ENCODE measurements around the gene CST3. TPM values are rescaled to one million over a fixed set of nuclear protein-coding genes. Genes with fewer than 3 reads are reported as not detected.

CST3 gene
- total RNA-seq, 1 donor from 2014 or later = 50.1 TPM

GRCh38 chr20:23646106-23646873 lies 8.5 kb upstream of the CST3 start:
- Histone ChIP-seq H3K4me3 (ENCODE audit: low read length in 3 of 3) (no peak overlapping the region), H3K9ac (ENCODE audit: low read depth in 1 of 3, low read length in 3 of 3) (no peak overlapping the region), H3K27ac (ENCODE audit: low read depth, low read length) (no peak overlapping the region), H3K4me1 (ENCODE audit: control insufficient read depth in 3 of 3, insufficient read depth in 3 of 3, low read length in 3 of 3) (peaks cover 18 to 27% (median 19%) of the 10 kb centered on the region in 3 donors), H3K9me3 (ENCODE audit: control insufficient read depth in 3 of 3, low read length in 3 of 3) (no peaks in the 10 kb centered on the region), H3K36me3 (ENCODE audit: control insufficient read depth in 3 of 3, insufficient read depth in 3 of 3, low read length in 3 of 3) (no peaks in the 10 kb centered on the region), H3K27me3 (ENCODE audit: control insufficient read depth in 3 of 3, insufficient read depth in 3 of 3, low read length in 3 of 3) (no peaks in the 10 kb centered on the region)

DNA sequence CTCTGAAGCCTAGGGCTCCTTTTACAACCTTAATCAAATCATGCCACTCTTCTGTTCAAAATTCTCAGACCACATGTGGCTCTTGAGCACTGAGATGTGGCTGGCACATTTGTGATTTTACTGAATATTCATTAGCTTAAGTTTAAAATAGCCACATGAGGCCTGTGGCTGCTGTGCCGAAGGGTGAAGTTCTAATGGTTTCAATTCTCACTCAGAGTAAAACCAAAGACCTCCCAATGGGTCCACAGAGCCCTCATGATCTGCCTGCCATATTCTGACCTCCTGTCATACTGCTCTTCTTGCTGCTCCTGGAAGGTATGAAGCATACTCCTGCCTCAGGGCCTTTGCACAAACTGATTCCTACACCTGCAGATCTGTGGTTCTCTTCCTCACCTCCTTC lies 7.8 kb upstream of the CST3 start:
- H3K27me3 ChIP-seq (ENCODE audit: control insufficient read depth in 3 of 3, insufficient read depth in 3 of 3, low read length in 3 of 3) = no peaks in the 10 kb centered on the region
- H3K4me1 ChIP-seq (ENCODE audit: control insufficient read depth in 3 of 3, insufficient read depth in 3 of 3, low read length in 3 of 3) = peaks cover 25 to 34% (median 26%) of the 10 kb centered on the region in 3 donors
- no peak overlapping the region for H3K9ac ChIP-seq (ENCODE audit: low read depth in 1 of 3, low read length in 3 of 3)
- H3K4me3 ChIP-seq (ENCODE audit: low read length in 3 of 3) = no peak overlapping the region
- H3K9me3 ChIP-seq (ENCODE audit: control insufficient read depth in 3 of 3, low read length in 3 of 3) = no peaks in the 10 kb centered on the region
- H3K27ac ChIP-seq (ENCODE audit: low read depth, low read length) = no peak overlapping the region
- no peaks in the 10 kb centered on the region for H3K36me3 ChIP-seq (ENCODE audit: control insufficient read depth in 3 of 3, insufficient read depth in 3 of 3, low read length in 3 of 3)

DNA sequence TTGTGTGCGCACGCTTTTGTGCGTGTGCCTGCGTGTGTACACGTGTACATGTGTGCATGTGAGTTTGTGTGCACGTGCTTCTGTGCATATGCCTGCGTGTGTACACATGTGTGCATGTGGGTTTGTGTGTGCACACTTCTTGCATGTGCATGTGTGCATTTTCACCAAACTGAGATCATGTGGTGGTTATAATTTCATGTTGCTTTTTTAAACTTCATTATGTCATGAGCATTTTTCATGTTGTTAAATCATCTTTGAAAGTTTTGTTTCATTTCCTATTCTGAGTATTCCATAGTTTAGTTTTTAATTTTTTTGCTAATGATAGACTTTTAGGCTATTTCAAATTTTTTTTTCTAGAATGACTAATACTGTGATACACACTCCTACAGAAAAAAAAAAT lies 6.4 kb upstream of the CST3 start:
- no peaks in the 10 kb centered on the region for H3K36me3 ChIP-seq (ENCODE audit: control insufficient read depth in 3 of 3, insufficient read depth in 3 of 3, low read length in 3 of 3)
- H3K9ac ChIP-seq (ENCODE audit: low read depth in 1 of 3, low read length in 3 of 3) = no peak overlapping the region
- no peak overlapping the region for H3K4me3 ChIP-seq (ENCODE audit: low read length in 3 of 3)
- H3K4me1 ChIP-seq (ENCODE audit: control insufficient read depth in 3 of 3, insufficient read depth in 3 of 3, low read length in 3 of 3) = peaks cover 31 to 47% (median 36%) of the 10 kb centered on the region in 3 donors
- H3K27ac ChIP-seq (ENCODE audit: low read depth, low read length) = no peak overlapping the region
- H3K9me3 ChIP-seq (ENCODE audit: control insufficient read depth in 3 of 3, low read length in 3 of 3) = no peaks in the 10 kb centered on the region
- no peaks in the 10 kb centered on the region for H3K27me3 ChIP-seq (ENCODE audit: control insufficient read depth in 3 of 3, insufficient read depth in 3 of 3, low read length in 3 of 3)

- Histone ChIP-seq H3K27me3 (ENCODE audit: control insufficient read depth in 3 of 3, insufficient read depth in 3 of 3, low read length in 3 of 3) (no peaks in the 10 kb centered on the region), H3K4me3 (ENCODE audit: low read length in 3 of 3) (no peak overlapping the region), H3K27ac (ENCODE audit: low read depth, low read length) (no peak overlapping the region), H3K9me3 (ENCODE audit: control insufficient read depth in 3 of 3, low read length in 3 of 3) (no peaks in the 10 kb centered on the region), H3K9ac (ENCODE audit: low read depth in 1 of 3, low read length in 3 of 3) (no peak overlapping the region), H3K36me3 (ENCODE audit: control insufficient read depth in 3 of 3, insufficient read depth in 3 of 3, low read length in 3 of 3) (no peaks in the 10 kb centered on the region), H3K4me1 (ENCODE audit: control insufficient read depth in 3 of 3, insufficient read depth in 3 of 3, low read length in 3 of 3) (peaks cover 31 to 47% (median 38%) of the 10 kb centered on the region in 3 donors)
Observed at GRCh38 chr20:23643659-23644058, 5.9 kb upstream of the CST3 start.

- Histone ChIP-seq H3K4me3 (ENCODE audit: low read length in 3 of 3) (peak overlapping the region in 2 of 3 donors; percentile 0 to 14), H3K4me1 (ENCODE audit: control insufficient read depth in 3 of 3, insufficient read depth in 3 of 3, low read length in 3 of 3) (peaks cover 31 to 47% (median 39%) of the 10 kb centered on the region in 3 donors), H3K9ac (ENCODE audit: low read depth in 1 of 3, low read length in 3 of 3) (peak overlapping the region; percentile 10 to 77 (median 68)), H3K36me3 (ENCODE audit: control insufficient read depth in 3 of 3, insufficient read depth in 3 of 3, low read length in 3 of 3) (no peaks in the 10 kb centered on the region), H3K9me3 (ENCODE audit: control insufficient read depth in 3 of 3, low read length in 3 of 3) (no peaks in the 10 kb centered on the region), H3K27me3 (ENCODE audit: control insufficient read depth in 3 of 3, insufficient read depth in 3 of 3, low read length in 3 of 3) (no peaks in the 10 kb centered on the region), H3K27ac (ENCODE audit: low read depth, low read length) (peak overlapping the region; percentile 63)
Observed at GRCh38 chr20:23641936-23642751, 4.4 kb upstream of the CST3 start.

DNA sequence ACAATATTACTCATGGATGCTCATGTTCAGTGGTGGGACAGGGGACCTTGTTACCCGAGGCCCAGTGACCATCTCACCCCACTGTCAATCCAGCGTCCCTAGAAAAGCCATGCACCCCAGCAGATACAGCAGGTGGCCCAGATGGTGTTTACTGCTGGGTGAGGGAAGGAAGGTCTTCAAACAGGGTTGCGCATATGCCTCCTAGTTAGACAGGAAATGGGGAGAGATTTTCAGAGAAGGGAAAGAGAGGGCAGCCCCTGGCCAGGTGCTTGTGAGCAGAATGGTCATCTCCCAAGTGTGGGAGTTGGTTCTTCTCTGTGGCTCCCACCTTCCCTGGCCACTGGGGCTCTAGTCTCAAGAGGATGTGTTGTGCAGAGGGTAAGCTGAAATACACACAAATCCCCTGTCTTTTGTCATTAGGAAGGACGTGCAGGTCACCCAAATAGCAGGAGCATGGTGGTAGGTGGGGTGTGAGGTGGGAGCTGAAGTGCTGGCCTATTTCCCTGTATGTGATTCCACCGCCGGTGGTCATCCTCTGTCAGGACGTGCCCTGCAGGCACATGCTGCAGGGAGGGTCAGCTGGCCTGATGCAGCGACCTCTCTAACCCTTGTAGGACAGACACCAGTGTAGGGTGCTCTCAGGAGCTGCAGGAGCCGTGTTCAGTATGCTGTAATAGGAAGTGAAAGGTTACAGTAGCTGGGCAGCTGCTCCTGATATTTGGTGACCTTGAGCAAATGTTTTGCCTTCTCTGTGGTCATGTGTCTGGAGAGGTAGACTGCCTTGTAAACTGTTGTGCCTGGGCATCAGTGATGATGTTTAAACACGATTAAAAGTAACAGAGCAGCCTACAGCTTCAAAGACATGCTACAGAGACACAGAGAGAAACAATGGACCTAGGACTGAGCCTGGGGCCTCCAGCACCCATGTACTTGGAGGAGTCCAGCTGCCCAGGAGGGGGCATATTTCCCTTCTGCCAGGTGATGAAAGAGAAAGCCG lies 3.2 kb upstream of the CST3 start:
- no peaks in the 10 kb centered on the region for H3K9me3 ChIP-seq (ENCODE audit: control insufficient read depth in 3 of 3, low read length in 3 of 3)
- peaks cover 0 to 2% (median 0%) of the 10 kb centered on the region in 3 donors for H3K36me3 ChIP-seq (ENCODE audit: control insufficient read depth in 3 of 3, insufficient read depth in 3 of 3, low read length in 3 of 3)
- H3K9ac ChIP-seq (ENCODE audit: low read depth in 1 of 3, low read length in 3 of 3) = peak overlapping the region in 2 of 3 donors; percentile 9 to 77
- peaks cover 40 to 57% (median 48%) of the 10 kb centered on the region in 3 donors for H3K4me1 ChIP-seq (ENCODE audit: control insufficient read depth in 3 of 3, insufficient read depth in 3 of 3, low read length in 3 of 3)
- H3K4me3 ChIP-seq (ENCODE audit: low read length in 3 of 3) = peak overlapping the region in 2 of 3 donors; percentile 25 to 54
- no peaks in the 10 kb centered on the region for H3K27me3 ChIP-seq (ENCODE audit: control insufficient read depth in 3 of 3, insufficient read depth in 3 of 3, low read length in 3 of 3)
- peak overlapping the region; percentile 63 for H3K27ac ChIP-seq (ENCODE audit: low read depth, low read length)

- Histone ChIP-seq H3K27ac (ENCODE audit: low read depth, low read length) (no peak overlapping the region), H3K36me3 (ENCODE audit: control insufficient read depth in 3 of 3, insufficient read depth in 3 of 3, low read length in 3 of 3) (peaks cover 0 to 2% (median 0%) of the 10 kb centered on the region in 3 donors), H3K4me3 (ENCODE audit: low read length in 3 of 3) (no peak overlapping the region), H3K9ac (ENCODE audit: low read depth in 1 of 3, low read length in 3 of 3) (peak overlapping the region in 1 of 3 donors; percentile 77), H3K9me3 (ENCODE audit: control insufficient read depth in 3 of 3, low read length in 3 of 3) (no peaks in the 10 kb centered on the region), H3K4me1 (ENCODE audit: control insufficient read depth in 3 of 3, insufficient read depth in 3 of 3, low read length in 3 of 3) (peaks cover 49 to 65% (median 57%) of the 10 kb centered on the region in 3 donors), H3K27me3 (ENCODE audit: control insufficient read depth in 3 of 3, insufficient read depth in 3 of 3, low read length in 3 of 3) (no peaks in the 10 kb centered on the region)
Observed at GRCh38 chr20:23640018-23640601, 2.4 kb upstream of the CST3 start.

DNA sequence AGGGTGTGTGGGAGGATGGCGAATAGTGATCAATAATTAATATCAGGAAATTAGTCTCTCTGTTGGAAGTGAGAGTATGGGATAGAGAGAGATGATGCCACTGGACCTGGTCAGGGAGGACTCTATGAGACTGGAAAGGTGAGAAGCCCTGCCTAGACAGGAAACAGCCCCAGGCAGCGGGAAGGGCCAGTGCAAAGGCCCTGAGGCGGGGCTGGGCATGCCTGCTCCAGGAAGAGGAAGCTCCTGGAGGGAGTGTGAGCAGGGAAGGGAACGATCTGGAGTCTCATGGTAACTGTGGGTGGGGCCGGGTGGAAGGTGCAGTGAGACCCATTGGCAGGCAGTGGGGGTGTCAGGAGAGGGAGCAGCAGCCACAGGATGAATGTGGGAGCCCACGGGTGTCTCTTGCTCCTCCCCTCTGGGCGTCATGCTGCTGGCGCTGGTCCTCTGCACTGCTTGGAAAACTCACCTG lies 1.8 kb upstream of the CST3 start:
- Histone ChIP-seq H3K27me3 (ENCODE audit: control insufficient read depth in 3 of 3, insufficient read depth in 3 of 3, low read length in 3 of 3) (no peaks in the 10 kb centered on the region), H3K9me3 (ENCODE audit: control insufficient read depth in 3 of 3, low read length in 3 of 3) (no peaks in the 10 kb centered on the region), H3K27ac (ENCODE audit: low read depth, low read length) (no peak overlapping the region), H3K4me1 (ENCODE audit: control insufficient read depth in 3 of 3, insufficient read depth in 3 of 3, low read length in 3 of 3) (peaks cover 55 to 71% (median 63%) of the 10 kb centered on the region in 3 donors), H3K9ac (ENCODE audit: low read depth in 1 of 3, low read length in 3 of 3) (no peak overlapping the region), H3K36me3 (ENCODE audit: control insufficient read depth in 3 of 3, insufficient read depth in 3 of 3, low read length in 3 of 3) (peaks cover 0 to 6% (median 3%) of the 10 kb centered on the region in 3 donors), H3K4me3 (ENCODE audit: low read length in 3 of 3) (no peak overlapping the region)

DNA sequence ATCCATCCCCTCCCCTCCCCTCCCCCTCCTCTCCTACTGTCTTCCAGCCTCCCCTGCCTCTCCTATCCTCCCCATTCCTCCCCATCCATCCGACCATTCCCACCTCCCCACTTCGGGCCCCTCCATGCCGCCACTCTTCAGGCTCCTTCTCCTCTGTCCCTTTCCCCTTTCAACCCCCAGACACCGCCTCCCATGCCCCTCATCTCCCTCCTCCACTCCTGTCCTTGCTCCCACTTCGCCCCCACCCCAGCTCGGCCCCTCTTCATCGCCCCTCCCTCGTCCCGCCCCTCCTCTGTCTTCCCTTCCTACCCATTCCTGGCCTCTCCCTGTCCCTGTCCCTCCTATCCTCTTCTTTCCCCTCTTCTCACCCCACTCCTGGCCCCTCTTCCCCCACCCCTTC lies 554 bp upstream of the CST3 start:
- Histone ChIP-seq H3K9ac (ENCODE audit: low read depth in 1 of 3, low read length in 3 of 3) (no peak overlapping the region), H3K36me3 (ENCODE audit: control insufficient read depth in 3 of 3, insufficient read depth in 3 of 3, low read length in 3 of 3) (peaks cover 6 to 17% (median 7%) of the 10 kb centered on the region in 3 donors), H3K27ac (ENCODE audit: low read depth, low read length) (peak overlapping the region; percentile 34), H3K4me1 (ENCODE audit: control insufficient read depth in 3 of 3, insufficient read depth in 3 of 3, low read length in 3 of 3) (peaks cover 67 to 77% (median 75%) of the 10 kb centered on the region in 3 donors), H3K27me3 (ENCODE audit: control insufficient read depth in 3 of 3, insufficient read depth in 3 of 3, low read length in 3 of 3) (no peaks in the 10 kb centered on the region), H3K9me3 (ENCODE audit: control insufficient read depth in 3 of 3, low read length in 3 of 3) (no peaks in the 10 kb centered on the region), H3K4me3 (ENCODE audit: low read length in 3 of 3) (no peak overlapping the region)
